HG03045 (cell line): ENCODE data around the gene ARID1B.

ENCODE experiments used
- ATAC-seq: cut with Tn5 transposase; IDR thresholded peaks from one replicate; pipeline ENCODE4 v1.9.1; 2021; ENCODE audit warnings: mild to moderate bottlenecking, moderate library complexity; ENCODE audit not compliant: unreplicated experiment

ARID1B gene

DNA sequence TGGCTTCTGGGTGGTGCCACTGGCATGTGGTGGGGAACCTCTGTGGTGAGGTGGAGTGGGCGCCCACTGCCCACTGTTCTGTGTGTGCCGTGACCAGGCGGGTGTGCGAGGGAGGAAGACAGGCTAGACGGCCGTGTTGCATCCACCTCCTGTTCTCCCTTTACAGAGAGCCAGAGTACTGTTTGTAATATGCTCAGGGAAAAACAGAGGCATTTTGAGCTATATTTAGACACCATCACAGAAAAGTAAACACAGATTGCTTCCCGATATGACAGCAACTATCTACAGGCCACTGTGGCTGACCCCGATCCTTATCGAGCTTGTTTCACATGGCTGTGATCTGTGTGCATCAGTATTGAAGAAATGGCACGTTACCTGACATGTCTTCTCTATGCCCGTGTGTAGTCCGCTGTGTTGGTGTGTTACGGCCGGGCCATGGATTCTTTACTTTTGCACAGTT lies 45.6 kb downstream of the ARID1B start:
- ATAC-seq = no peak

DNA sequence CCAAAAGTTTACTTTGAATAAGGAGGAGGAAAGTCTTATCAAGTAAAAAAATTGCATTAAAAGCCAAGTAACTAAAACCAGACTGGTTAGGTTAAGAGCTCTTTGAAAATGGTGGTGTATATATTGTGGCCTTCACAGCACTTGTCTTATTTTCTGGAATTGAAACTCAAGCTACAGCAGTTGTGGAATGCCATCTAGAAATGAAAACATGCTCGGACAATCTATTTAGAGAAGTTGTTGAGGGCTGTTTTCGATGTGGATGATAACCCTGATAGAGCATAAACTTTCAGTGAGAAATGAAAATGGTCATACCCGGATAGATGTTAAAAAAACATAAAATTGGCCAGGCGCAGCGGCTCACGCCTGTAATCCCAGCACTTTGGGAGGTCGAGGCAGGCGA lies 47.0 kb downstream of the ARID1B start:
- ATAC-seq = no peak

- no peak for ATAC-seq
Measured at GRCh38 chr6:156825475-156825874, 48.3 kb downstream of the ARID1B start.

GRCh38 chr6:156826290-156826955 lies 49.2 kb downstream of the ARID1B start:
- ATAC-seq = no peak

- no peak for ATAC-seq
Measured at GRCh38 chr6:156827382-156827781, 50.2 kb downstream of the ARID1B start.

DNA sequence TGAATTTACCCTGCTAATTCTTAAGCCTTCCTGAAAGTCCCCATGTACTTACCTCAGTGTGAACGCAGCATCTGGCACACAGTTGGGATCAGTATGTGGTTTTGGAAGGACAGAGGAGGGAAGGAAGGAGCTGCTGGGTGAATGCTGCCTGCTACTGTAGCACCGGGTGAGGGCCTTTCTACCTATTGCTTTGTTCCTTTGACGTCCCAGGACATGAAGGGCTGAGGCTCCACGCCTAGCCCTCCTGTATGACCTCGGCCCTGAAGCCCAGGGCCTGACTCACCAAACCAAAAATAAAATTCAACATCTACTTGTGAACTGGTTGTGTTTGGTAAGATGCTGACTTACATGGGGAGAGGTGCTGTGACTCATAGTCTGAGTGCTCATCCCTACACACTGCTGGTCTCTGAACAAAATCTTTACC lies 51.1 kb downstream of the ARID1B start:
- ATAC-seq = no peak

DNA sequence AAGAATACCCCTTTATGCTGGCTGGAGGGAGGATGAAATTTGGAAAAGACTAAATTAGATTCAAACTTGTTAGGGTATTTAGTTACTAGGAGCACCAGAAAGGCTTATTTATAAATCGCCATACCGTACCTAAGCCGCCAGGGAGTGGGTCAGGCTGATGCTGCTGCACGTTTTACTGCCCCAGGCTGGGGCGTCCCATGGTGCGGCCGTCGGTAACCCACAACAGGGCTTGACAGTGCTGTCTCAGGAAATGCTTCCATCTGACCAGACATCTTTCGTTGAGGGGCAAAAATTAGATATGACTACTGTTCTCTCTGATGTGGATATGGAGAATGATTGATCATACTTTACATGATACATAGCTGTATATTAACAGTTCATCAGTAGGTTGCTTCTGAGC lies 52.9 kb downstream of the ARID1B start:
- ATAC-seq = no peak

- no peak for ATAC-seq
Measured at GRCh38 chr6:156832231-156832647, 55.1 kb downstream of the ARID1B start.

DNA sequence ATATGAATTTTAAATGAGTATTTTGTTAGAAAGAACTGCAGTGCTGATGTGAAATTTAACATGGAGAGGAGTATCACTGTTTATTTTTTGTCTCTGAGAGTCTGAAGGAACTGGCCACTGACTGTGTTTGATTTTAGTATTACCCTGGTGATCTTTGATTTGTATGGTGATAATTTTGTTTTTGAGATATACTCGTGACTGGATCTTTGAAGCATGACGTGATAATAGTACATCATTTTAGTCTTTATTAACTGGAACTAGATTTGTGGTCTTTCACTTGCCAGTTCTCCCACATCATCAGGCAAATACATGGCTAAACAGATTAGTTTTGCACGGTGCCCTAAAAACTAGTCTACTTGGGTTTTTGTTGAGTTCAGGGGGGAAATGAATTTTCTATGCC lies 55.5 kb downstream of the ARID1B start:
- ATAC-seq = no peak

DNA sequence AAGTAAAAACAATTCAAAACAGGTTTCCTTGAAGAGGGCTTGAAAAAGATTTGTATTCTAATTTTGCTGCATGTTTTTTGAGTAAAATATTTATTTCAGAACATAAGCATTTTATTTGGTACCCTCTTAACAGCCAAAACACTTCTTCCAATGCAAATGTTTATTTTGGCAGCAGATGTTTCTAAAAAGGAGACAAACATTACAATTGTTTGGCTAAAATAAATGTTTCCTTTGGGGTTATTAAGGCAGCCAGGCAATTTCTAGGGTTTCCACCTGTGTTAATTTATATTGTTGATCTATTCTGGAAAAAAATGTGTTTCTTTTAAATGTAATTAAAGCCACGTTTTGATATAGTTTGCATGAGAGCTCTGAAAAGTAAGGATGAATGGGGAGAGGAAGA lies 56.6 kb downstream of the ARID1B start:
- no peak for ATAC-seq

- no peak for ATAC-seq
Measured at GRCh38 chr6:156839129-156839528, 62.0 kb downstream of the ARID1B start.

DNA sequence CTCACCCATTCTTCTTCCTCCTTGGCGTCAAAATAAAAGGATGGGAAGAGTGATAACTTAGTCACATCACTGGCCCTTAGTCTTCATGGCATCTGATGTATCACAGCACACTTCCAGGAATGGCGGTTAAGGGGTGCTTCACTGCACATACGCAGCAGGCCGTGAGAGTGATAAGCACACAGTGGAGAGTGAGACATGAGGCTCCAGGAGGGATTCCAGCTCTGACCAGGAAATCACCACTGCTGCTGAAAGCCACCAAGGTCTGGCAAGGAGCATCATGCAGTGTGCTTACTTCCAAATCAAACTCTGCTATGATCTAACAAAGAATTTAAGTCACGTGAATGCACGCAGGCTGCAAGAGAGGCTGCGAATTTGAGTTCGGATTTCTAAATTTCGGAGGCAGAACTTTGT lies 62.4 kb downstream of the ARID1B start:
- no peak for ATAC-seq

DNA sequence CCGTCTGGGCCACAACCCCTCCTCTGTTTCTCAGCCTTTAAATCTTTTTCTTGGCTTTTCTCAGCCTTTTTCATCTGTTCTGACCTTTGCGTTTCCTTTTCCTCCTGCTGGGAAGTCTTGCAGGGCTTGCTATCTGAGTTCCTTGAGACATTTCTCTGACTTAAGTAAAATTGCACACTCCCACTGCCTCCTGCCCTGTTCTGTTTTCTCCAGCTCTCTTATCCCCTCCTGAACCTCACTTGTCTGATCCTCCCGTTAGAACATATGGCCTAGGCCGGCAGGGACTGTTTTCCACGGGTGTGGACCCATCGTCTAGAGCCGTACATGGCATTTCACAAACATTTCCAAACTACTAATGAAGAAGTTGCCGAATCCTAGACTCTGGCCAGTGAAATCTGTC lies 63.0 kb downstream of the ARID1B start:
- ATAC-seq = no peak

DNA sequence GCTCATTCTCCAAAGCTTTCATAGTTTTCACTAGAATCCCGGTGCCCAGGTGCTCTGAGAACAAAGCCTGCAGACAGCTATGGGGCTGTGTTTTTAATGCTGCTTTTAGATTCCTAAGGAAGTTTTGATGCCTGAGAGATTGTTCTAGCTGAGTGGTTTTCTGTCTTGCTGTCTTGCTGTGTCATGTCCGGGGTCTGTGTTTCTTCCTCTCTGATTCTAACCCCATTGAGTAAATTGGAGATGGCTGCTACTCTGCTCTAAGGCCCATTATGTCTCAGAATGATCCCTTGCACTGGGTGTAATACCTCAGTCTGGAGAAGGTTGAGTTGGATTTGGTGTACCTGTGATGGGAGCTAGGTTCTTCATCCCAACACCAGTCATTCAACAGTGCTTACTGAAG lies 63.4 kb downstream of the ARID1B start:
- ATAC-seq = no peak

DNA sequence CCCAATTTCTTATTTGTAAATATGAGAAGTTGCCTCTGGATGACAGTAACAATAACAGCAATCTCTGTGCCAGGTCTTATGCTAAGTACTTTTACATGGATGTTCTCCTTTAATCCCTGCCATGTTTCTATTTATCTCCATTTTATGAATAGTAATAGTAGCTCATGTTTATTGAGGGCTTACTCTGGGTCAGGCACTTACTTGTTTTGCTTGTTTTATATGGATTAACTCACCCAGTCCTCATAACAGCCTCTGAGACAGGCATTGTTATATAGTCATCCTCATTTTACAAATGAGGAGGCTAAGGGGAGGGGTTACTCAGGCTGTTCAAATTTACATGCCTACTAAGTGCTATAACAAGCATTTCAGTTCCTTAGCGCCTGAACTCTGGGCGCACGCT lies 64.3 kb downstream of the ARID1B start:
- ATAC-seq = no peak

GRCh38 chr6:156842598-156843250 lies 65.5 kb downstream of the ARID1B start:
- ATAC-seq = no peak

DNA sequence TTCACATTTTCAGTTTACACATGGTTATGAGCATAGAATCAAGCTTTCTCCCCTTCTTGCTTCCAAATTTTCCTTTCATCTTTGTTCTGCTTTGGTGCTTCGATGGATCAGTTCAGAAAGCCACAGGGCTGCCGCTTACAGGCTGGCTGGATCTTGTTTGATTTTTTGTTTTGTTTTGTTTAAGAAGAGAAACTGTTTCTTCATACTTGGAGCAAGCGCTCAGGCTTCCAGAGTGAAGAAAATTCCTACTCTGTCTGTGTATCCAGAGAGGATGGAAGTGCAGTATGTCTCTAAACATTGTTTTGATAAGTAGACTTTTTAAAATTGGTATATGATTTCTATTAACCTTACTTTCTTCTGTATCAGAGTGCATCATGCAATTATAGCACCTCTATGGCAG lies 66.9 kb downstream of the ARID1B start:
- no peak for ATAC-seq

DNA sequence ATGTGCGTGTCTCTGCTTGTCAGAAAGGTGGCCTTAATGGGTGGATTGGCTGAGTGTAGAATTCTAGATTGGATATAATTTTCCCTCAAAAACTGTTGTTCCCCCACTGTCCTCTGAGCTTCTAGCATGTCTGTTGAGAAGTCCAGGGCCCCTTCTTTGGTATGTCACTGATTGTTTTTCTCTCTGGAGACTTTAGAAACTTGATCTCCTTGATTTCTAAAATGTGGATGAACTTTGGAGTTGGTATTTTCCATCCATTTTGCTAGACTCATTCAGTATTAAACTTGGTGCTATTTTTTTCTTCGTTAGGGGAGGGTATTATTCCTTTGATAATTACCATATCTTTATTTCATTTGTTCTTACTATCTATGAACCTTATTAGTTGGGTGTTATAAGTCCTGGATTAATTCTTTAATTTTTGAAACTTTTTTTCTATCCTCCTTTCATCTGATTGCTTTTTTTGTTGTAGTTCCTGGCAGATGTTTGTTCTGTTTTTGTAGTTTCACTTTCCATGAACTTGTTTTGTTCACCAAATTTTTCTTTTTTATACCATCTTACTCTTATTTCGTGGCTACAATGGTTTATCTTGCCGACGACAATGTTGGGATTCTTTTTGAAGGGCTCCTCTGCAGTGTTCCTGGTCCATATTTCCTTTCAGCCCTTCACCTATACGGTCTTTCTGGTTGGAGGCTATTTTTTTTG lies 68.4 kb downstream of the ARID1B start:
- no peak for ATAC-seq

- no peak for ATAC-seq
Measured at GRCh38 chr6:156846845-156847599, 69.8 kb downstream of the ARID1B start.

GRCh38 chr6:156848123-156848522 lies 70.9 kb downstream of the ARID1B start:
- no peak for ATAC-seq

DNA sequence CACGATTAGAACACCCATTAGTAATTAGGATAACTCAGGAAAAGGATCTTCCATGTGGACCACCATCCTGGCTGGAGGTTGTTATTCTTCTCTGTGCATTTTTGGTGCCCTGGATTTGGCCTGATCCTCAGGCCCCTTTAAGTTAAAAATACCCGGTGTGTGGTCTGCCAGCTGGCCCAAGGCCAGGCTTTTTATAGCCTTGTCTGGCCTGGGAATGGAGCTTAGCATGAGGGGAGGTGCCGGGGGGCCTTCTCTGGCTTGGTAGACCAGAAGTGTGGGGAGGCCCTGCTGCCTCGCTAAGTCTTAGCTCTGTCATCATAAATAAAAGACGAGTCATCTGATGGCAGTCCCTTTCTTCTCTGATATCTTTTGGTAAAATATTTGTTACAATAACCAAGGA lies 71.4 kb downstream of the ARID1B start:
- ATAC-seq = no peak
